HG03342 (cell line): Measurements from ENCODE around the gene MYG1.

Experiments
- ATAC-seq: cut with Tn5 transposase; IDR thresholded peaks from one replicate; pipeline ENCODE4 v1.9.1; 2021; ENCODE audit warnings: mild to moderate bottlenecking, moderate library complexity; ENCODE audit not compliant: unreplicated experiment

MYG1 gene, protein sequence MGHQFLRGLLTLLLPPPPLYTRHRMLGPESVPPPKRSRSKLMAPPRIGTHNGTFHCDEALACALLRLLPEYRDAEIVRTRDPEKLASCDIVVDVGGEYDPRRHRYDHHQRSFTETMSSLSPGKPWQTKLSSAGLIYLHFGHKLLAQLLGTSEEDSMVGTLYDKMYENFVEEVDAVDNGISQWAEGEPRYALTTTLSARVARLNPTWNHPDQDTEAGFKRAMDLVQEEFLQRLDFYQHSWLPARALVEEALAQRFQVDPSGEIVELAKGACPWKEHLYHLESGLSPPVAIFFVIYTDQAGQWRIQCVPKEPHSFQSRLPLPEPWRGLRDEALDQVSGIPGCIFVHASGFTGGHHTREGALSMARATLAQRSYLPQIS

DNA sequence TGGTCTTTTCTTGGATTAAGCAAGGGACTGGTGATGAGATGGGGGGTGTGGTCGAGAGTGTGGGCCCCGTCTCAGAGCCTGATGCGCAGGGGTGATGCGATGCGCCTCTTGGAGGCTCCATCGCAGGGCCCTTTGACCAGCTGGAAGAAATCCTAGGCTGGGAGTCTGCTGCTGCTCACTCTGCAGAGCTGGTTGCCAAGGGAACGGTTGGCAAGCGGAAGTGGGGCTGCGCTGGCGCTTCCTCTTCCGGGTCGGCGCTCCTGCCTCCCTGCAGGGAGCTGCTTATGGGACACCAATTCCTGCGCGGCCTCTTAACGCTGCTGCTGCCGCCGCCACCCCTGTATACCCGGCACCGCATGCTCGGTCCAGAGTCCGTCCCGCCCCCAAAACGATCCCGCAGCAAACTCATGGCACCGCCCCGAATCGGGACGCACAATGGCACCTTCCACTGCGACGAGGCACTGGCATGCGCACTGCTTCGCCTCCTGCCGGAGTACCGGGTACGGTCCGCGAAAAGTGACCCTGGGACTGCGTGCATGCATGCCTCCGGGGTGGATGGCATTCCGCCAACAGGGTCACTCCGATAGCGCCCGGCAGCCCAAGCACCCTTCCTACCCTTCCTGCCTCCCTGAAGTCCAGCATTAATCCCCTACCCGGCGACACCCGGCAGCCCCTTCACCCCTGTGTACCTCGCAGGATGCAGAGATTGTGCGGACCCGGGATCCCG, at the start of gene MYG1:
Gene MYG1, plus strand, starts transcription at position 242 of the 727 bp plus-strand sequence. Its CDS starts 43 bp downstream, at position 285.
- peak; percentile 72 for ATAC-seq

DNA sequence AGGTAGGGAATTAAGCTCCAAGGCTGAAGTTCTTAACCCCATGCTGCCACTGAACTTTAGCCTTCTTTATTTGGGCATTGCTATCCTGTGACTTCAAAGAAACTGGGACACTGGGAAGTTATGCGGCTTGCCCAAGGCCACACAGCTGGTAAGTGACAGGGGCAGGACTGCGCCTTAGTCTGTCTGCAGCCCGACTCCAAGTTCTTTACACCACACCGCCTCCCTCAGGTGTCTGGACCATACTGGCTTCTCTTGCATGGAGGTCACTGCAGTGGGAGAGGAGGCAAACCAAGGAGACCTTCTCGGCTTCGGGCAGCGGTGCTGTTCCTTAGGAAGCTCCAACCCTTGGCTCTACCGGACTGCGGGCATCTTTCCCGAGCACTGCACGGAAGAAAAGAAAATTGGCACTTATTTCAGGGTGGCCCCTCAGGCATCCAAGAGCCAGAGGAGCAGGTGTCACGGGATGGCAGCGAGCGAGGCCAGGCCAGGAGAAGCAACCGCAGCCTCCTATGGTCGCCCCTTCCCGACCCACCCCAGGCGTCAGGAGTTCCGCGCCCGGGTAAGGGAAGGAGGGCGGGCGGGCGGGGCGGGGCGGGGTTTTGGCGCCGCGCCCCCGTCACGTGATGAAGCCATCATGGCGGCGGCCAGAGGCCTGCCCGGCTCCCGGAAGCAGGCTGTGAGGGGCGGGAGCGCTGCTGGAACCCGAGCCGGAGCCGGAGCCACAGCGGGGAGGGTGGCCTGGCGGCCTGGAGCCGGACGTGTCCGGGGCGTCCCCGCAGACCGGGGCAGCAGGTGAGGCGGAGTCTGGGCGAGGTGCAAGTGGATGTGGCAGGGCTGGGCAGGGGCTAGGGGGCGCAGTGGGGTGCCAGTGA, 47.8 kb upstream of the MYG1 start:
- ATAC-seq, result peak; percentile 76

DNA sequence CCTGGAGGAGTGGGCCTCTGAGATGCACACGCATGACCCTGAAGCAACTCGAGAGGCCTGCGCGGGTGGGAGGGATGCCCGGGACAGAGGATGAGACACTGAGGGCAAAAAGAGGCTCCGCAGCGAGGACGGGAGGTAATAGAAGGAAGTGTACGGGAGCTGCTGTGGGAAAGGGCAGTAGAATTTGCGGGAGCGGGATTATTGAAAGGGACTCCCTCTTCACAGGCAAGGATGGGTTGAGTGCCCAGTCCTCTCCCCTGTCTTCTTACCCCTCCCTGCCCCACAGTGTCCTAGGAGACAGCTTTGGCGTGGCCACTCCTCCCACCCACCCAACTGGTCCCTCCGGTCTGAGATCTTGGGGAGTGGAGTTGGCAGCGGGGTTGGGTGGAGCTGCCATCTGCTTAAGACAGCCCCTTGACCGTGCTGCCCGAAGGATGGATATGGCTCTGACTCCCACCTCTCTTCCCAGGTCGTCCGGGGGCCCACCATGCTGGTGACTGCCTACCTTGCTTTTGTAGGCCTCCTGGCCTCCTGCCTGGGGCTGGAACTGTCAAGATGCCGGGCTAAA, 47.1 kb upstream of the MYG1 start:
- ATAC-seq, result no peak

DNA sequence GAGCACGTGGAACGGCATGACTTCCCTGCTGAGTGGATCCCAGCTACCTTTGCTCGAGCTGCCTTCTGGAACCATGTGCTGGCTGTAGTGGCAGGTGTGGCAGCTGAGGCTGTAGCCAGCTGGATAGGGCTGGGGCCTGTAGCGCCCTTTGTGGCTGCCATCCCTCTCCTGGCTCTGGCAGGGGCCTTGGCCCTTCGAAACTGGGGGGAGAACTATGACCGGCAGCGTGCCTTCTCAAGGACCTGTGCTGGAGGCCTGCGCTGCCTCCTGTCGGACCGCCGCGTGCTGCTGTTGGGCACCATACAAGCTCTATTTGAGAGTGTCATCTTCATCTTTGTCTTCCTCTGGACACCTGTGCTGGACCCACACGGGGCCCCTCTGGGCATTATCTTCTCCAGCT, 46.2 kb upstream of the MYG1 start:
- no peak for ATAC-seq

DNA sequence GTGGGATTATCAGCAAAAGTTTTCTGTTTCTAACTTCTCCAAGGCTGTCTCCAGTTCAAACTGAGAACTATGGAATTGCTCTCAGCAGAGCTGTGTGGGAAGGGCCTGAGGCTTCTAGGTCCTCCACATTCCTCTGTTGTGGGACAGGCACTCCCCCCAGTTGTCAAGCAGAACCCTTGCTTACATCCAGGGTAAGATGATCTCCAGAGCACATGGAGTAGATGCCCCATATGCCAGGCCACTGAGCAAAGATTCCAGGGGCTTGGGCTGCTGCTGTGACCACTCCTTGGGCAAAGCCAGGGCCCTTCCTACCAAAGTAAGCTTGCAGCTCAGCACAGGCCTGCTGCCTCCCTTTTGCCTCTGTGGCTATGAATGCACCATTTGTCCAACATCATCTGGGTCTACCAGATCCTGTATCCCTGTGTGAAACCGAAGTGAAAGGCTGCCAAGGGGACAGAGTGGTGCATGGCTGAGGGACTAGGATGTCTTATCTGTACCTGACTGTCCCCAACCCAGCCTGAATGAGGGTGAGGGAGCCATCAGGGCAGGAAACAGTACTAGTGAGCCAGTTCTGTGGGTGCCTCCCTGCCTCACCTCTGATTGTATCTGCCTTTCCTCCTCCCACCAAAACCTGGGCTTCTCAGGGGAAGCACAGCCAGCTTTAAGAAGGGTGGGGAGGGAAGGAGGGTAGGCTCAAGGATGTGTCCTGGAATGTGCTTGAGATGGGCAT, 44.5 kb upstream of the MYG1 start:
- no peak for ATAC-seq

DNA sequence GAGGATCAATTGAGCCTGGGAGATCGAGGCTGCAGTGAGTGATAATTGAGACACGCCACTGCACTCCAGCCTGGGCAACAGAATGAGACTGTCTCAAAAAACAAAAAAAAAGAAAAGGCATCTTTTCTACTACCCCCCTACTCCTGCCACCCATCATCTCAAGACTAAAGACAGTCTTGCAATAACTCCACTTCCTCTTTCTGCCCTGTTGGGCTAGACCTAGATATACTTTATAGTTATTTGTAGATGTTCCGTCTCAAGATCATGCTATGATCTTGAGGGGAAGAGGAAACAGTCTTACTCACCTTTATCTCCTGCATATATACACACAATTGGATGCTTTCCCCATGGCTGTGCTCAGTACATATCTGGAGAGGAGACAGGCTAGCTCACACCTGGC, 43.5 kb upstream of the MYG1 start:
- no peak for ATAC-seq

DNA sequence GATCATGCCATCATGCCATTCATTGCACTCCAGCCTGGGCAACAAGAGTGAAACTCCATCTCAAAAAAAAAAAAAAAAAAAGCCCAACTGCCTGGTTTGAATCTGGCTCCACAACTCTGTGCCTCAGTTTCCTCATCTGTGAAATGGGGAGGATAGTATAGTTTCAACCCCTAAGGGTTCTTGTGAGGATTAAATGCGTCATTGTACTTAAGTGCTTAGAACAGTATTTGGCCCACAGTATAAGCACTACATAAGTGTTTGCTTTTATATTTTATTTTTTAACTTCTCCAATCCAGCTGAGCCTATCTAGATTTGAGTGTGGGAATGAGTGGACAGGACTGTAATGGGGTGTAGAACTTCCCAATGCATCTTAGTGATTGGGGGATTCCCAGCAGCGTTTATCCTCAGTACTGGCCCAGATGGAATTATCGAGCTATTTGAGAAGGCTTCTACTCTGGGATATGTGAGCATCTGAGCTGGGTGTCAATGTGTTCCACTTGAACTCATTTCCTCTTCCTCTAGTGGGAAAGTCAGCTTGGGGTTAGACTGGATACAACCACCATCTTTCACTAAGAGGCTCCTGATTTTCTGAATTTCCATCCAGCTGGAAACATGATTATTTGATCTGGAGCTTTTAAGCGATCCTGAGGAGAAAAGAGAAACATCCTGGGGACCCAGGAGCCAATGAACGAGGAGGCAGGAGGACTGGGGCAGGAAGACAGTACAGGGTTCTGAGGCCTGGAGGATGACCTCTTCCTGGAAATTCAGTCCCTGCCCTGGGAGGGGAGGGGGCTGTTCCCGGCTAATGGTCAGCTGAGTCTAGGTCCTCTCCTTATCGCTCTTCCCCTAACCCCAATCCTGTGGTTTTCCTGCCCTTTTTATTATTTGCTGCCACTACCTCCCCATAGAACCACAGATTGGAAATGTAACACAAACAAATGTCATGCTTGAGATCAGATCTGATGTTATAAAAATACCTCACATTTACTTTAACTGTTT, 40.7 kb upstream of the MYG1 start:
- ATAC-seq, result no peak

DNA sequence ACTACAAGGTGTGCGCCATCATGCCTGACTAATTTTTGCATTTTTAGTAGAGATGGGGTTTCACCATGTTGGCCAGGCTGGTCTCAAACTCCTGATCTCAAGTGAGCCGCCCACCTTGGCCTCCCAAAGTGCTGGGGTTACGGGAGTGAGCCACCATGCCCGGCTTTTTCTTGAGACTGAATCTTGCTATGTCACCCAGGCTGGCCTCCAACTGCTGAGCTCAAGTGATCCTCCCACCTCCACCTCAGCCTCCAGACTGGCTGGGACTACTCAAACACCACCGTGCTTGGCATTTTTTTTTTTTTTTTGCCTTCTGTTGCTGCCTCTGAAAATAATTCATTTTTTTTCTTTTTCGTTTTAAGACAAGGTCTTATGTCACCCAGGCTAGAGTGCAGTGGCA, 39.6 kb upstream of the MYG1 start:
- ATAC-seq, result no peak

DNA sequence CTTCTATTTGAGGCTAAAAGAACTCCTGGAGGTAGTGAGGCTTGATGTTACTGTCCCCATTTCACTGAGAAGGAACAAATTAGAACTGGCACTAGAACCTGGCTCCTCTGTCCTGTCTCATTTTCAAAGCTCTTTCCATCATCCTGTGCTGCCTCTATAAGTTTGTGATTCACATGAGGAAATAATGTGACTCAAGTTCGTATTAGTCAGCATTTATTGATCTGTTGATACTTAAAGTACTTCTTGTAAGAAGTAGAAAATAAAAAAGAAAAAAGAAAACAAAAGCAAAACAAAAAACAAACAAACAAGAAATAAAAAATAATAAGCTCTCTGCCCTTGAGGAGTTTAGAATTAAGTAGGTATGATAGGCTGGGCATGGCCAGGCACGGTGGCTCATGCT, 33.7 kb upstream of the MYG1 start:
- ATAC-seq, result no peak

DNA sequence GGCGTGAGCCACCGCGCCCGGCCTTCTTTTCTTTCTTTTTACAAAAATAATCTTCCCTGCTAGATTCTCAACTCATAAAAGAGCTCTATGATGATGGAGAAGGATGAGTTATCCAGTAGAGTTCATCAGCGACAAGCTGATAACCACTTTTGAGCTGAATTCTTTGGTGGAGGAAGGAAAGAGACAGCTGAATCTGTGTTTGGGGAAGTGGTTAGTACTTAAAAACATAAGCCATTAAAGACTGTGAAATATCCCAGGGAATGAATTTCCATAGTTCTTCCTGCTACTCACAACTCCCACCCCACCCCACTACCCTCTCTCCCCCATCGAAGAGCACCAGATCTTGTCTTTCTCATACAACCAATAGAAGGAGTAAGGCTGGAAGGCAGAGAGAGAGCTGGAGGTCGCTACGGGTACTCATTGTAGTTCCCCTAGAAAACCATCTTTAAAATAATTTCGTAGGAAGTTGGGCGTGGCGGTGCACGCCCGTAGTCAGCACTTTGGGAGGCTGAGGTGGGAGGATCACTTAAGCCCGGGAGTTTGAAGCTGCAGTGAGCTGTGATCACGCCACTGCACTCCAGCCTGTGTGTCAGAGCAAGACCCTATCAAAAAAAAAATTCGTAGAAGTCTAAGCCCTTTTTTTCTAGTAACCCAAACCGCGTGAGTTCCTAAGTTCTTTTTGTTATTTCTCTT, 32.0 kb upstream of the MYG1 start:
- no peak for ATAC-seq

DNA sequence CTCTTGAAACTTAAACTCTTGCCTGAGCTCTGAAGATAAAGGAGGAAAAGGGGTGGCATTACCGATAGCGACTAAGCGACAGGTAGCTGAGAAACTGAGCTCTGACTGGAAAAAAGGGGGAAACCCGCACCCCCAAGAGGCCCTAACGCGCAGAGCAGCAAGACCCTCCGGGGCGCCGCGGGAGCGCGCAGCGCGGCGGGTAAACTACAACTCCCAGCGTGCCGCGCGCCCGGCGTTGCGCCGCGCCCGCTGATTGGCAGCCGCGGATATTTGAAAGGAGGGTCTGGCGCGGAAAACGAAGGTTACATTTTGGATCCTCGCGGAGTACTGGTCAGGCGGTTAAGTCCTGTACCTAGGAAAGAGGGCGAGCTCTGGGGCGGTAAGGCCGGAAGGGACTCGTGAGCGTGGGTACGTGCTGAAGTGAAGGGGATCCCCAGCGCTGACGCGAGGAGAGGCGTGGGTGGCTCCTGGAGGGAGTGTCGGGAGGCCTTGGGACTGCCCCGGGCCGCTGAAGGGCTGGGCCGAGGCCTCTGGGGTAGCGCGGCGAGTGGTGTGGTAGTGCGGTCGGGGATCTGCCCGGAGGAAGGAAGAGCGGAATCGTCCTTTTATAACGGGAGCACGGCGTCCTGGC, 31.4 kb upstream of the MYG1 start, which contains the start of gene ESPL1:
Gene ESPL1, plus strand, starts transcription at position 301 of the 631 bp plus-strand sequence. CDS start 468 bp downstream, outside the sequence.
- ATAC-seq, result peak; percentile 75

DNA sequence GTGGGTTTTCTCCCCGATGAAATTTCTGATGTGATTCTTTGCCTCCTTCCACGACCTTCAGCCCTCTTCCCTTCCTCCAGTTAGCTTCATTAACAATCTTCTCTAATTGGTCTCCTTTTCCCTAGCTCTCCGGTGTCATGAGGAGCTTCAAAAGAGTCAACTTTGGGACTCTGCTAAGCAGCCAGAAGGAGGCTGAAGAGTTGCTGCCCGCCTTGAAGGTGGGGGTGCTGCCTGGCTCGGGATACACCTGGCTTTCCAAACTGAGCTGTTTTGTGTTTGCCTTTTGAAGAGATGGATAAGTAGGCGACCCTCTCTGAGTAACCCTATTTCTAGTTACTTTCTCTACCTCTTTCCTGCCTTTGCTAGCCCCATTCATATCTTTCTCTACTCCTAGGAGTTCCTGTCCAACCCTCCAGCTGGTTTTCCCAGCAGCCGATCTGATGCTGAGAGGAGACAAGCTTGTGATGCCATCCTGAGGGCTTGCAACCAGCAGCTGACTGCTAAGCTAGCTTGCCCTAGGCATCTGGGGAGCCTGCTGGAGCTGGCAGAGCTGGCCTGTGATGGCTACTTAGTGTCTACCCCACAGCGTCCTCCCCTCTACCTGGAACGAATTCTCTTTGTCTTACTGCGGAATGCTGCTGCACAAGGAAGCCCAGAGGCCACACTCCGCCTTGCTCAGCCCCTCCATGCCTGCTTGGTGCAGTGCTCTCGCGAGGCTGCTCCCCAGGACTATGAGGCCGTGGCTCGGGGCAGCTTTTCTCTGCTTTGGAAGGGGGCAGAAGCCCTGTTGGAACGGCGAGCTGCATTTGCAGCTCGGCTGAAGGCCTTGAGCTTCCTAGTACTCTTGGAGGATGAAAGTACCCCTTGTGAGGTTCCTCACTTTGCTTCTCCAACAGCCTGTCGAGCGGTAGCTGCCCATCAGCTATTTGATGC, 30.6 kb upstream of the MYG1 start:
- peak; percentile 17 for ATAC-seq

DNA sequence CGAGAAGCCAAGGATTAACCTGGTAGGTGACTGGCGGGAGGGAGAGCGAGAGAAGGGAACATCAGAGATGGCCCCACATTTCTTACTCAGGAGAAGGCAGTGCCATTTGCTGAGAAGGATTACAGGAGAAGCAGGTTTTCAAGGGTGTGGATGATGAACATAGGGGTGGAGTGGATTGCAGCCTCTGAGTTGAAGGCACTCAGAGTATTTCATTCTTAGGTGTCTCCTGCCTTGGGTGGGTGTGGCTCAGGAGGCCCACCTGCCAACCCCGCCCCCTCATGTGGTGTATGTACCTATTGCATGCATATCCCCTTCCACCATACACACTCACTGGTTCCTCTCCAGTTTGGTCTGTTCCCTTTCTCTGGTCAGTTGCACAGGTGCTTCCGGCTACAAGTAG, 25.1 kb upstream of the MYG1 start:
- ATAC-seq, result no peak

DNA sequence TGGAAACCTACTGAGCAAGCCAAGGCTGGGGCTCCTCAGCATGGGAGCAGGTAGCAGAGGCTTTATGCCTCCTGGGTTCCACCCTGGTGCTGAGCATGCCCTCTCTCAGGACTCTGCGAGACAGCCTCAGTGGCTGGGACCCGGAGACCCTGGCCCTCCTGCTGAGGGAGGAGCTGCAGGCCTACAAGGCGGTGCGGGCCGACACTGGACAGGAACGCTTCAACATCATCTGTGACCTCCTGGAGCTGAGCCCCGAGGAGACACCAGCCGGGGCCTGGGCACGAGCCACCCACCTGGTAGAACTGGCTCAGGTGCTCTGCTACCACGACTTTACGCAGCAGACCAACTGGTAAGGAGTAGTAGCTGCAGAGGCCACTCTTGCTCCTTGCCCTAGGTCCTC, 23.0 kb upstream of the MYG1 start:
- no peak for ATAC-seq

DNA sequence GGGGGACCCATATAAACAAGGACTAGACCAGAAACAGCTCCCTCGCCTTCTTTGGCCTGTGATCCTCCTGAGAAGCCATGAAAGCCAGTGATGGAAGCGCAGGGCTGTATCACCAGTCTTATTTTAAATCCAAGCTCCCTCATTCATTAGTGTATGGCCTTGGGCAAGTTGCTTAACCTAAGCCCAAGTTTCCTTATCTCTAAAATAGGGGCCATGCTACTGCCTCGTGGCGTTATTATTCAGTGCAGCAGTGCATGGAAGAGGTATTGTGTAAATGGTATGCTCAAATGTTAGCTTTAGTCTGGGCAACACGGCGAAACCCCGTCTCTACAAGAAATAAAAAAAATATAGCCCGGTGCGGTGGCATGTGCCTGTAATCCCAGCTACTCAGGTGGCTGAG, 21.5 kb upstream of the MYG1 start:
- no peak for ATAC-seq

DNA sequence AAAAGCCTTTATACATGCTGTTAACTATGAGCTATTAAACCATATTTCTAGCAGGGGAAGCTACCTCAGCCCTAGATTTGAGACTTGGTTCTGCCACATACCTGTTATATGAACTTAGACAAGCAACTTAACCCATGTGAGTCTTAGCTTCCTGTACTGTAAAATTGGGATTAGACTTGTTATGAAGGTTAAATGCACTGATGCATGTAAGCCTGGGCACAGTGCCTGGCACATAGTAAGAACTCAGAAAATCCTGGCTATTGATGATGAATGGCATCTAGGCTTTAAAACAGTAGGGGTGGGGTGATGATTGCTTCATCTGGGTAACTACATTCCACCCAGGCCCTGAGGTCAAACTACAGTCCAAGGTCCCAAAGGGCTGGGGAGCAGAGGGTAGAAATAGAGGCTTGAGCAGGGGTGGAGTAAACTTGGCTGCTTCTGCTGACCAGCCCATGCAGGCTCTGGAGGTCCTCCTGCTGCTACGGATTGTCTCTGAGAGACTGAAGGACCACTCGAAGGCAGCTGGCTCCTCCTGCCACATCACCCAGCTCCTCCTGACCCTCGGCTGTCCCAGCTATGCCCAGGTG, 20.1 kb upstream of the MYG1 start:
- no peak for ATAC-seq
